Measurements from ENCODE around the gene TNFRSF21.
"Not testable (repeated sequence)": the region's sequence is repeated elsewhere in the genome, so short reads cannot be mapped to it uniquely, and the experiment has no call there.

Gene TNFRSF21

DNA sequence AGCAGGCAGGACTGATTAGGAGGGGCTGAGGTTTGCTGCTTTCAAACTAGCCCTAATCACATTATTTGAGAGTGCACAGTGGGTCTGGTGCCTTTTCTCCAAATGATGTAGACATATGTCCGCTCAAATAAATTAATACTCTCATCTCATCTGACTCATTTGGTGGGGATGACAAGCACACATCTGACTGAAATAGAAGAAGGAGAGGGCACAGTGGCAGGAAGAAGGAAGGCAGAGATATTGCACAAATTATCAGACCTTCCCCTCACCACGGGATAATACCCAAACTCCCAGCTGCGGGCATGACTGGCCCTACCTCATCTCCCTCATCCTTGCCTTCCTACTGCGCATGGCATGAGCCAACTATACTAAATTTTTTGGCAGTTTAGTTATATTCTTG, 33.9 kb upstream of the TNFRSF21 start:
- DNase-seq (ENCODE audit: low read depth), result no peak
- TF ChIP-seq, protein P1, sequence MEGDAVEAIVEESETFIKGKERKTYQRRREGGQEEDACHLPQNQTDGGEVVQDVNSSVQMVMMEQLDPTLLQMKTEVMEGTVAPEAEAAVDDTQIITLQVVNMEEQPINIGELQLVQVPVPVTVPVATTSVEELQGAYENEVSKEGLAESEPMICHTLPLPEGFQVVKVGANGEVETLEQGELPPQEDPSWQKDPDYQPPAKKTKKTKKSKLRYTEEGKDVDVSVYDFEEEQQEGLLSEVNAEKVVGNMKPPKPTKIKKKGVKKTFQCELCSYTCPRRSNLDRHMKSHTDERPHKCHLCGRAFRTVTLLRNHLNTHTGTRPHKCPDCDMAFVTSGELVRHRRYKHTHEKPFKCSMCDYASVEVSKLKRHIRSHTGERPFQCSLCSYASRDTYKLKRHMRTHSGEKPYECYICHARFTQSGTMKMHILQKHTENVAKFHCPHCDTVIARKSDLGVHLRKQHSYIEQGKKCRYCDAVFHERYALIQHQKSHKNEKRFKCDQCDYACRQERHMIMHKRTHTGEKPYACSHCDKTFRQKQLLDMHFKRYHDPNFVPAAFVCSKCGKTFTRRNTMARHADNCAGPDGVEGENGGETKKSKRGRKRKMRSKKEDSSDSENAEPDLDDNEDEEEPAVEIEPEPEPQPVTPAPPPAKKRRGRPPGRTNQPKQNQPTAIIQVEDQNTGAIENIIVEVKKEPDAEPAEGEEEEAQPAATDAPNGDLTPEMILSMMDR (IDR thresholded peaks at IDR 0.05; ENCODE audit: control insufficient read depth, insufficient read depth, low read depth, low read length, missing control alignments), result no peak
- no peak overlapping the region for H3K4me3 ChIP-seq (ENCODE audit: control insufficient read depth, low read depth, low read length)

DNA sequence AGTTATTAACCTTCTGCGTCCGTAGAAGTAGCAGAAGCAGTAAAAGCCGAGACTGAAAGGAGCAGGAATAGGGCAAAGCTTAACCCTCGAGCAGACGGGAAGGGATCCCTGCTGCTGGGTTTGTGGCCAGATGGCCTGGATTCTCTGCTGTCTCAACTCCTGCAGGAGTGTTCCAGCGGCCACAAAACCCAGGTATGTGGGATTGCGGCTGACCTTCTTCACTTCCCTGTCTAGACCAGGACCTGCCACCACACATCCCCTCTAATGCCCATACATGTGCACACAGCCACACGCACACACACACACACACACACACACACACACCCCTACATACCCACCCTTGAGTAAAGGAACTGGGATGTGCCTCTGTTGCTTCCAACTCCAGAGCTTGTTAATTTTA, 33.1 kb upstream of the TNFRSF21 start:
- TF ChIP-seq, protein P1 (IDR thresholded peaks at IDR 0.05; ENCODE audit: control insufficient read depth, insufficient read depth, low read depth, low read length, missing control alignments), result no peak
- no peak for DNase-seq (ENCODE audit: low read depth)
- no peak overlapping the region for H3K4me3 ChIP-seq (ENCODE audit: control insufficient read depth, low read depth, low read length)

DNA sequence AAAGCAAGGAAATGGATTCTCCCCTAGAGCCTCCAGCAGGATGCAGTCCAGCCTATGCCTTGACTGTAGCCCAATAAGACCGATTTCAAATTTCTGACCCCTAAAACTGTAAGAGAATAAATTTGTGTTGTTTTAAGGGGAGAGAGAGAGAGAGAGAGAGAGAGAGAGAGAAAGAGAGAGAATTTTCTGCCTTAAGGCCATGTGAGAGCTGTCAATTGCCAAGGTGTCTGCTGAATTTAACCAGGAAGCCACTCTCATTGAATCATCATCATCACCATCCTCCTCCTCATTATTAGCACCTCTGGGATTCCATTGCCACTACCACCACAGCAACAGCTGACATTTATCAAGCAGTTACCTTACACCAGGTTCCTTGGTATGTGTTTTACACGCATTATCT, 27.8 kb upstream of the TNFRSF21 start:
- no peak overlapping the region for H3K4me3 ChIP-seq (ENCODE audit: control insufficient read depth, low read depth, low read length)
- TF ChIP-seq, protein P1 (IDR thresholded peaks at IDR 0.05; ENCODE audit: control insufficient read depth, insufficient read depth, low read depth, low read length, missing control alignments), result no peak
- DNase-seq (ENCODE audit: low read depth), result no peak

DNA sequence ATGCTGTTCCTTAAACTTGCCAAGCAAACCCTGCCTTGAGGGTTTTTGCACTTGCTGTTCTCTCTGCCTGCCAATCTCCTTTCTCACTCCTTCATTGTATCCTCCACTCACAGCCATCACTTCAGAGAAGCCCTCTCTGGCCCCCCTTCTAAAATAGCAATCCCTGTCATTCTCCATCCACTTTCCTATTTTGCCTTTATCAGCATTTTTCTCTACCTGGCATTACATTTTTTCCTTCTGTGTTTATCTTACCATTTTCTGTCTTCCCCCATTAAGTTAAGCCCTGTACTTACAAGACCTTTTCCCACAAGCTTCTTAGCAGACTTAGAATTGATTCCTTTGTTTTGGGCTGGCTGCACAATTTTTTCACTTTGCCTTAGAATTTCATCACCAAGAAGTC, 26.6 kb upstream of the TNFRSF21 start:
- TF ChIP-seq, protein P1 (IDR thresholded peaks at IDR 0.05; ENCODE audit: control insufficient read depth, insufficient read depth, low read depth, low read length, missing control alignments), result no peak
- H3K4me3 ChIP-seq (ENCODE audit: control insufficient read depth, low read depth, low read length), result no peak overlapping the region
- no peak for DNase-seq (ENCODE audit: low read depth)

DNA sequence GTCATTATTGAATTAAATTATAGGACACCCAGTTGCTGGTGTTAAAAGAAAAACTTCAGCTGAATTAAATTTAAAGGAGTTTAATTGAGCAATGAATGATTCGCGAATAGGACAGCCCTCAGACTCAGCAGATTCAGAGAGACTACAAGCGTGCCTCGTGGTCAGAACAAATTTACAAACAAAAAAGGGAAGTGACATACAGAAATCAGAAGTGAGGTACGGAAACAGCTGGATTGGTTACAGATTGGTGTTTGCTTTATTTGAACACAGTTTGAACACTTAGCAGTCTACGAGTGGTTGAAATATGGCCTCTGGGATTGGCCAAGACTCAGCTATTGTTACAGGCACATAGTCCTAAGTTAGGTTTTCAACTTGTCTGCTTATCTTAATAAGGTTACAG, 25.8 kb upstream of the TNFRSF21 start:
- DNase-seq (ENCODE audit: low read depth), result no peak
- H3K4me3 ChIP-seq (ENCODE audit: control insufficient read depth, low read depth, low read length), result no peak overlapping the region
- TF ChIP-seq, protein P1 (IDR thresholded peaks at IDR 0.05; ENCODE audit: control insufficient read depth, insufficient read depth, low read depth, low read length, missing control alignments), result no peak

DNA sequence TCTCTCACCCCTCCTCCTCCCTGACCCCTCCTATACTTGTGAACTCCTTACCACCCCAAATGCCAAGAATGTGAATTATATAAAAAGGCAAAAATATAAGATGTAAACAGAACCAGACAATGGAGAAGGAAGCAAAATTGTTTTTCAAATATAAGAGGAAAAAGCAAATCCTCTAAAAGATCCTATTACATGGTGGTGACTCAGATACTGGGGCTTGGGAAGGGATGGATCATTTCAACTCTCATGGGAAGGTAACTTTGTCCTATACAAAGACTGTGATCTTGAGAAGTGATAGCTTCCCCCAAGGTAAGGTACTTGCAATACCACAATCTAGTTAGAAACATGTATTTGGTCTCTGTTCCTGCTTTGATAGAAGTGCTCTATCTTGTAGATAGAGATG, 24.6 kb upstream of the TNFRSF21 start:
- no peak for DNase-seq (ENCODE audit: low read depth)
- H3K4me3 ChIP-seq (ENCODE audit: control insufficient read depth, low read depth, low read length), result no peak overlapping the region
- TF ChIP-seq, protein P1 (IDR thresholded peaks at IDR 0.05; ENCODE audit: control insufficient read depth, insufficient read depth, low read depth, low read length, missing control alignments), result no peak

DNA sequence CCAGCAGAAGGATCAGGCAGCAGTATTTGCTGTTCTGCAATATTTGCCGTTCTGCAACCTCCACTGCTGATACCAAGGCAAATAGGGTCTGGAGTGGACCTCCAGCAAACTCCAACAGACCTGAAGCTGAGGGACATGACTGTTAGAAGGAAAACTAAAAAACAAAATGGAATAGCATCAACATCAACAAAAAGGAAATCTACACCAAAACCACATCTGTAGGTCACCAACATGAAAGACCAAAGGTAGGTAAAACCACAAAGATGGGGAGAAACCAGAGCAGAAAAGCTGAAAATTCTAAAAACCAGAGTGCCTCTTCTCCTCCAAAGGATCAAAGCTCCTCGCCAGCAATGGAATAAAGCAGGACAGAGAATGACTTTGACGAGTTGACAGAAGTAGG, 18.9 kb upstream of the TNFRSF21 start:
- H3K4me3 ChIP-seq (ENCODE audit: control insufficient read depth, low read depth, low read length), result not testable (repeated sequence)

DNA sequence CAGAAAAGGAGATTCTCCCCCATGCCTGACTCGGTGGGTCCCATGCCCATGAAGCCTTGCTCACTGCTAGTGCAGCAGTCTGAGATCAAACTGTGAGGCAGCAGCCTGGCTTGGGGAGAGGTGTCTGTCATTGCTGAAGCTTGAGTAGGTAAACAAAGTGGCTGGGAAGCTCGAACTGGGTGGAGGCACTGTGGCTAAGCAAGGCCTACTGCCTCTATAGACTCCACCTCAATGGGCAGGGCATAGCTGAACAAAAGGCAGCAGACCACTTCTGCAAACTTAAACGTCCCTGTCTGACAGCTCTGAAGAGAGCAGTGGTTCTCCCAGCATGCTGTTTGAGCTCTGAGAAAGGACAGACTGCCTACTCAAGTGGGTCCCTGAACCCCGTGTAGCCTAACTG, 18.4 kb upstream of the TNFRSF21 start:
- not testable (repeated sequence) for DNase-seq (ENCODE audit: low read depth); H3K4me3 ChIP-seq (ENCODE audit: control insufficient read depth, low read depth, low read length)

More for the DNA sequence above, 18.9 kb upstream of the TNFRSF21 start:
- not testable (repeated sequence) for DNase-seq (ENCODE audit: low read depth)

Measured in AG09309 (cell line).